Psoas muscle (tissue), 8 donors: ENCODE measurements around the gene MRPL10. TPM values are rescaled to one million over a fixed set of nuclear protein-coding genes. Genes with fewer than 3 reads are reported as not detected.

Experiments
- ATAC-seq, 4 donors: fragments of 200-7000 bp; cut with Tn5 transposase; one replicate each; pipeline ENCODE4 v1.9.1; 2020; ENCODE audit warnings: moderate library complexity in 3 of 4, mild to moderate bottlenecking in 2 of 4
- DNase-seq, 2 donors: peaks; one replicate each; pipeline ENCODE4 v3.0.0-alpha.2; 2020
- H3K27ac ChIP-seq: fragments of 200-600 bp; one replicate; pipeline ENCODE4 v1.8.0; 2022
- H3K27me3 ChIP-seq, 3 donors: fragments of 200-600 bp in 1 of 3; one replicate each; pipeline versions ENCODE4 v1.6.1 to v1.8.0; 2013 to 2022; ENCODE audit warnings: low read length in 2 of 3, mild to moderate bottlenecking in 2 of 3, moderate library complexity in 1 of 3; ENCODE audit not compliant: insufficient read depth in 3 of 3
- H3K36me3 ChIP-seq, 2 donors: fragments of 200-600 bp in 1 of 2; one replicate each; pipeline versions ENCODE4 v1.6.1 to v1.8.0; 2013 to 2022; ENCODE audit warnings: low read depth in 1 of 2, mild to moderate bottlenecking in 1 of 2, moderate library complexity in 1 of 2; ENCODE audit not compliant: insufficient read depth in 1 of 2
- H3K4me1 ChIP-seq: fragments of 200-600 bp; one replicate; pipeline ENCODE4 v1.8.0; 2022
- H3K4me3 ChIP-seq: fragments of 200-600 bp; one replicate; pipeline ENCODE4 v1.8.0; 2022; ENCODE audit warnings: mild to moderate bottlenecking
- H3K9me3 ChIP-seq: fragments of 200-600 bp; one replicate; pipeline ENCODE4 v1.8.0; 2022
- WGBS, 3 donors: extraction: QIAGEN DNeasy Blood & Tissue Kit; methylation state at CpG; one replicate each; pipeline versions ENCODE4 v1.1.6 to v1.1.7; 2013; 5-methylcytosine and 5-hydroxymethylcytosine counted together
- intact Hi-C, 2 donors: fragments of 100-400 bp; cut with DNase I; formaldehyde crosslinking; loops; one replicate each; pipeline versions ENCODE4 v1.11.0 to v1.14.2; 2022
- polyA plus RNA-seq, 3 donors: library from polyadenylated mRNA; stranded (reverse); fragments of 200-250 nt; gene quantifications; one replicate each; pipeline ENCODE4 v1.2.3, GENCODE V29; 2013
- total RNA-seq, 4 donors: library from RNA; stranded (reverse); fragmentation: NEBNext Ultra II Directional in 2 of 4; extraction: Animal tissue kit (Norgen Biotek cat#: 25700) in 2 of 4; gene quantifications; one replicate each; pipeline versions ENCODE4 v1.2.1 to v1.2.4, GENCODE V29; 2021 to 2023
- TF ChIP-seq, protein P1 (sequence below): fragments of 200-600 bp; IDR thresholded peaks from one replicate; pipeline ENCODE4 v1.8.0; 2022; ENCODE audit warnings: antibody characterized with exemption
- donor health status: healthy with polysubstance abuse.
- donor health status: DM: no; HTN: no; CAD: no; lungs with moderate emphysema.
- donor health status: Bipolar disorder and iron deficiency.
- donor health status: healthy.
- donor health status: DM: yes; HTN: yes; CAD: no.
- donor health status: DM: no; HTN: no; CAD: no.
- donor health status: DM: no; HTN: no; CAD: no.
- donor health status: DM: yes; HTN: yes; CAD: no.

Gene MRPL10
- total and polyA plus RNA-seq, 7 donors: 37.8 to 78.6 (median 47.0) TPM

DNA sequence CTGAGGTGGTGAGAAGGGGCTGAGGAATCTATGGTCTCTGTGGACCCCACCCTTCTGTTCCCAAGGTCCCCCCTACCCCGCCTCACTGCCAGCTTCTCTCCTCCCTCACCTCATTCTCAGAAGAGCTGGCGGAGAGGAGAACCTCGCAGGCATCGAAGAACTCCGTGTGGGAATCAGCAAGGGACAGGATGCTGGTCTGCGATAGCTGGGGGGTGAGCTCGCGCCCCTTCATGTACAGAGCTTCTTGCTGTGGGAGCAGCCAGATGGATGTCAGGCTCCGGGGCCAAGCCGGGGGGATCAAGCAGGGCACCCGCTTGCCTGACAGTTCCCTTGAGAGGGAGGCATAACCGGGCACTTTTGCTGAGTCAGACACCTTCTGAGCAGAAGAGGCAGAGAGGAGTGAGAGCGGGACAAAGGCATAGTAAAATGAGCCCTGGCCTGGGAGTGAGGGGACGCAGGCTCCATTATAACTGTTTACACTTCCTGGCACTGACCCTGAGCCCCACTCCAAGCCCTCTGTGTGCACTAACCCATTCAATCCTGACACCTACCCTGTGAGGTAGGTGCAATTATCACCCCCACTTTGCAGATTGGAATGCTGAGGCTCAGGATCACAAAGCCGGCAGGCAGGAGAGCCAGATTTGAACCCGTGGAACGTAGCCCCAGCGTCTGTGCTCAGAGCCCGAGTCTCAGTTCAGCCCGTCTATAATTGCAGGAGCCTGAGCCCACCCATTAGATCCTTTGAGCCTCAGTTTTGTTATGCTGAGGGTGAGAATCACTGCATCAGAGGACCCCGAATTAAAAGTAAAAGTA lies 16.0 kb downstream of the MRPL10 start:
- H3K27me3 ChIP-seq: no peaks in the 10 kb centered on the region
- H3K9me3 ChIP-seq: no peaks in the 10 kb centered on the region
- no peak for ATAC-seq
- TF ChIP-seq, protein P1, sequence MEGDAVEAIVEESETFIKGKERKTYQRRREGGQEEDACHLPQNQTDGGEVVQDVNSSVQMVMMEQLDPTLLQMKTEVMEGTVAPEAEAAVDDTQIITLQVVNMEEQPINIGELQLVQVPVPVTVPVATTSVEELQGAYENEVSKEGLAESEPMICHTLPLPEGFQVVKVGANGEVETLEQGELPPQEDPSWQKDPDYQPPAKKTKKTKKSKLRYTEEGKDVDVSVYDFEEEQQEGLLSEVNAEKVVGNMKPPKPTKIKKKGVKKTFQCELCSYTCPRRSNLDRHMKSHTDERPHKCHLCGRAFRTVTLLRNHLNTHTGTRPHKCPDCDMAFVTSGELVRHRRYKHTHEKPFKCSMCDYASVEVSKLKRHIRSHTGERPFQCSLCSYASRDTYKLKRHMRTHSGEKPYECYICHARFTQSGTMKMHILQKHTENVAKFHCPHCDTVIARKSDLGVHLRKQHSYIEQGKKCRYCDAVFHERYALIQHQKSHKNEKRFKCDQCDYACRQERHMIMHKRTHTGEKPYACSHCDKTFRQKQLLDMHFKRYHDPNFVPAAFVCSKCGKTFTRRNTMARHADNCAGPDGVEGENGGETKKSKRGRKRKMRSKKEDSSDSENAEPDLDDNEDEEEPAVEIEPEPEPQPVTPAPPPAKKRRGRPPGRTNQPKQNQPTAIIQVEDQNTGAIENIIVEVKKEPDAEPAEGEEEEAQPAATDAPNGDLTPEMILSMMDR: no peak
- H3K36me3 ChIP-seq: peaks cover 0 to 87% of the 10 kb centered on the region in 2 donors
- DNase-seq: no peak
- WGBS, 3 donors: 89 to 95% (median 89%) methylated on average over 21 of the region's 21 CpGs
- intact Hi-C loops: no loop called here
- no peak overlapping the region for H3K4me3 ChIP-seq
- peaks cover 22% of the 10 kb centered on the region for H3K4me1 ChIP-seq
- H3K27ac ChIP-seq: no peak overlapping the region

GRCh38 chr17:47813512-47814031 lies 17.8 kb downstream of the MRPL10 start:
- intact Hi-C loops: no loop called here
- peaks cover 0 to 93% of the 10 kb centered on the region in 2 donors for H3K36me3 ChIP-seq

GRCh38 chr17:47813077-47813476 lies 18.3 kb downstream of the MRPL10 start:
- 91 to 95% (median 93%) methylated on average over 14 of the region's 14 CpGs for WGBS, 3 donors
- Histone ChIP-seq H3K27ac (no peak overlapping the region), H3K36me3 (peaks cover 0 to 93% of the 10 kb centered on the region in 2 donors), H3K4me3 (no peak overlapping the region), H3K9me3 (no peaks in the 10 kb centered on the region), H3K4me1 (peaks cover 26% of the 10 kb centered on the region), H3K27me3 (no peaks in the 10 kb centered on the region)
- no peak for DNase-seq
- no peak for ATAC-seq
- TF ChIP-seq, protein P1: no peak
- intact Hi-C loops: no loop called here

More at GRCh38 chr17:47813512-47814031, 17.8 kb downstream of the MRPL10 start:
- TF ChIP-seq, protein P1: no peak
- DNase-seq (no peak), ATAC-seq (no peak)
- H3K4me1 ChIP-seq: peaks cover 21% of the 10 kb centered on the region
- peak overlapping the region; percentile 4 for H3K27ac ChIP-seq
- no peaks in the 10 kb centered on the region for H3K9me3 ChIP-seq
- H3K27me3 ChIP-seq: no peaks in the 10 kb centered on the region
- WGBS, 3 donors: 93 to 95% (median 94%) methylated on average over 22 of the region's 22 CpGs
- no peak overlapping the region for H3K4me3 ChIP-seq

- Histone ChIP-seq H3K27me3 (no peaks in the 10 kb centered on the region), H3K4me3 (no peak overlapping the region), H3K9me3 (no peaks in the 10 kb centered on the region), H3K27ac (peak overlapping the region; percentile 5), H3K4me1 (peaks cover 33% of the 10 kb centered on the region), H3K36me3 (peaks cover 0 to 93% of the 10 kb centered on the region in 2 donors)
- WGBS, 3 donors: 69 to 82% (median 74%) methylated on average over 18 of the region's 18 CpGs
- DNase-seq (no peak), ATAC-seq (no peak)
- intact Hi-C loops: no loop called here
- TF ChIP-seq, protein P1: no peak
These were observed 19.0 kb downstream of the MRPL10 start for GRCh38 chr17:47812146-47812920.
